ENCODE measurements around the gene USP28.

USP28 gene

DNA sequence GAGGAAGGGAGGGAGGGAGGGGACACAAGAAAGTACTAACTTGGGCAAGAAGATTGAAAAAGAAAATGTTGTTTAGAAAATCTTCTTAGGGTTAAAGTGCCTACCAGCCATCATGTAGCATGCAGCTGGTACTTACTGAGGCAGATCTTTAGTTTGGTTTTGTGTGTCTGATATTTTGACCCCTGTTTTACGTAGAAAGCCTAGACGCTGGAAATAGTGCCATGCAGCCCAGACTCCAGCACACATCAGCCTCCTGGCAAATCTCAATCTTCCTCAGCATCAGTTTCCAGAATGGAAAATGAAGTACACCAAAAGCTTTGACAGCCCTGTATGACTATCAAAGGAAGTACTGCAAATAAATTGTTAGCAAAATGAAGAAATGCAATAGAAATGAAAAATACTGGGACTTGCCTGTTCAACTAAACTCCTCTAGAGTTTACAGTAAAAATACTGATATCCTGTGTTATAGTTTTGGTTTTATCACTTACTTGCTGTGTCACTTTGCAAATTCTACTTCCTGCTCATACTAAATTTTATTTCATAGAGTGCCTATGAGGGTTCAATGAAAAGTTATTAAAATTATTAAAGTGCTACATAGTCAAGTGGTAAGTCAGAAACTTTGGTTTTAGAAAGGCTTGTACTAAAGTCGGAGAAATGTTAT lies 7.4 kb downstream of the USP28 start:
- DNase-seq (ENCODE audit: low read depth) = no peak
- no peak overlapping the region for H3K4me3 ChIP-seq (ENCODE audit: low read depth, low read length)
- TF ChIP-seq, protein P1, sequence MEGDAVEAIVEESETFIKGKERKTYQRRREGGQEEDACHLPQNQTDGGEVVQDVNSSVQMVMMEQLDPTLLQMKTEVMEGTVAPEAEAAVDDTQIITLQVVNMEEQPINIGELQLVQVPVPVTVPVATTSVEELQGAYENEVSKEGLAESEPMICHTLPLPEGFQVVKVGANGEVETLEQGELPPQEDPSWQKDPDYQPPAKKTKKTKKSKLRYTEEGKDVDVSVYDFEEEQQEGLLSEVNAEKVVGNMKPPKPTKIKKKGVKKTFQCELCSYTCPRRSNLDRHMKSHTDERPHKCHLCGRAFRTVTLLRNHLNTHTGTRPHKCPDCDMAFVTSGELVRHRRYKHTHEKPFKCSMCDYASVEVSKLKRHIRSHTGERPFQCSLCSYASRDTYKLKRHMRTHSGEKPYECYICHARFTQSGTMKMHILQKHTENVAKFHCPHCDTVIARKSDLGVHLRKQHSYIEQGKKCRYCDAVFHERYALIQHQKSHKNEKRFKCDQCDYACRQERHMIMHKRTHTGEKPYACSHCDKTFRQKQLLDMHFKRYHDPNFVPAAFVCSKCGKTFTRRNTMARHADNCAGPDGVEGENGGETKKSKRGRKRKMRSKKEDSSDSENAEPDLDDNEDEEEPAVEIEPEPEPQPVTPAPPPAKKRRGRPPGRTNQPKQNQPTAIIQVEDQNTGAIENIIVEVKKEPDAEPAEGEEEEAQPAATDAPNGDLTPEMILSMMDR (conservative IDR thresholded peaks at IDR 0.05; ENCODE audit: low read depth, low read length) = no peak

DNA sequence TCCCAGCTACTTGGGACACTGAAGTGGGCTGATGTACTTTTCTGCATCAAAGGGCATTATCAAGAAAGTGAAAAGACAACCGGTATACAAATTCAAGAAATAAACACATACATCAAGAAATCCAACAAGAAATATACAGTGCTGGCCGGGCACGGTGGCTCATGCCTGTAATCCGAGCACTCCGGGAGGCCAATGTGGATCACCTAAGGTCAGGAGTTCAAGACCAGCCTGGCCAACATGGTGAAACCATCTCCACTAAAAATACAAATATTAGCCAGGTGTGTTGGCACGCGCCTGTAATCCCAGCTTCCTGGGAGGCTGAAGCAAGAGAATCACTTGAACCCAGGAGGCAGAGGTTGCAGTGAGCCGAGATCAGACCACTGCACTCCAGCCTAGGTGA lies 9.5 kb downstream of the USP28 start:
- DNase-seq (ENCODE audit: low read depth) = no peak
- TF ChIP-seq, protein P1 (conservative IDR thresholded peaks at IDR 0.05; ENCODE audit: low read depth, low read length) = no peak
- no peak overlapping the region for H3K4me3 ChIP-seq (ENCODE audit: low read depth, low read length)

DNA sequence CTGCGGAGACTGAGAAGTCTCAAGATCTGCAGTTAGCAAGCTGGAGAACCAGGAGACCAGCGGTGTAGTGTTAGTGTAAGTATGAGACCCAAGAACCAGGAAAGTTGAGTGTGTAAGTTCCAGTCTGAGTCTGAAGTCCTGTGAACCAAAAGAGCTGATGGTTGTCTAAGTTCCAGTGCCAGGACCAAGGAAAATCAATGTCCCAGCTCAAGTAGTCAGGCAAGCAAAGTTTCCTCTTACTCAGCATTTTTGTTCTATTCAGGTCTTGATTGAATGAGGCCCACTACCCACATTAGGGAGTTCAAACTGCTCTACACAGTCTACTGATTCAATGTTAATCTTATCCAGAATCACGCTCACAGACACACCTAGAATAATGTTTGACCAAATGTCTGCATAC lies 11.0 kb downstream of the USP28 start:
- no peak for DNase-seq (ENCODE audit: low read depth)
- TF ChIP-seq, protein P1 (conservative IDR thresholded peaks at IDR 0.05; ENCODE audit: low read depth, low read length) = no peak
- H3K4me3 ChIP-seq (ENCODE audit: low read depth, low read length) = no peak overlapping the region

DNA sequence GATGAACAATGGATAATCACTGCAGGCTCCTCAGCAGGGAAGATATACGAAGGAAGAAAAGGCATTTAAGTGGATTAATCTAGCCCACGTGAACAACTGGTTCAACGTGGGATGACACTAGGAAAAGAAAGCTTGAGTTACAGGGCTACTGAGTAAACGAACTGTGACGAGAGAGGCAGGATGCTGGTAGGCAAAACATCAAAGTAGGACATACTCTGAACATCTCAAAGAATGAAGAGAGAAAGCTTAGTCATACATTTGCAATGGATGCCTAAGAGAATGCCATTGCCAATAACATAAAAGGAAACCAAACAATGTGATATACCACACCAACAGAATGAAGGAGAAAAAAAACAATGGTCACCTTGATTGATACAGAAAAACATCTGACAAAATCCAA lies 12.9 kb downstream of the USP28 start:
- DNase-seq (ENCODE audit: low read depth) = peak; percentile 68
- H3K4me3 ChIP-seq (ENCODE audit: low read depth, low read length) = no peak overlapping the region
- TF ChIP-seq, protein P1 (conservative IDR thresholded peaks at IDR 0.05; ENCODE audit: low read depth, low read length) = no peak

DNA sequence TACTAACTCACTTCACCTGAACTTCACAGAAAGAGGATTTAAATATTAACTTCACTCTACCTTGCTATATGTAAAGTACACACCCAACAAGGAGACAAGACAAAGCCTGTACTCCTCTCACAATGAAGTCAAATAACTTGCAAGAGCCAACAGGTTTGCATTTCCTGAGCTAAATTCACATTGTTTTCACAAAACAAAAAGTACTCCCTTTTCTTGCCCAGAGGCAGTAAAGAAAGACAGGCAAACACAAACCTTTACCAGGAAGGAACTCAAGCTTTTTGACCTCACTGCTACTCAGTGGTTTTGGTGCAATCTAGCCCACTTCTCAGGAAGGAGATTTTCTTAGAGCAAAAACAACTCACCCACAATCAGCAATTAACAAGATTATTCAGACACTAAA lies 15.7 kb downstream of the USP28 start:
- TF ChIP-seq, protein P1 (conservative IDR thresholded peaks at IDR 0.05; ENCODE audit: low read depth, low read length) = no peak
- H3K4me3 ChIP-seq (ENCODE audit: low read depth, low read length) = no peak overlapping the region
- peak; percentile 14 for DNase-seq (ENCODE audit: low read depth)

DNA sequence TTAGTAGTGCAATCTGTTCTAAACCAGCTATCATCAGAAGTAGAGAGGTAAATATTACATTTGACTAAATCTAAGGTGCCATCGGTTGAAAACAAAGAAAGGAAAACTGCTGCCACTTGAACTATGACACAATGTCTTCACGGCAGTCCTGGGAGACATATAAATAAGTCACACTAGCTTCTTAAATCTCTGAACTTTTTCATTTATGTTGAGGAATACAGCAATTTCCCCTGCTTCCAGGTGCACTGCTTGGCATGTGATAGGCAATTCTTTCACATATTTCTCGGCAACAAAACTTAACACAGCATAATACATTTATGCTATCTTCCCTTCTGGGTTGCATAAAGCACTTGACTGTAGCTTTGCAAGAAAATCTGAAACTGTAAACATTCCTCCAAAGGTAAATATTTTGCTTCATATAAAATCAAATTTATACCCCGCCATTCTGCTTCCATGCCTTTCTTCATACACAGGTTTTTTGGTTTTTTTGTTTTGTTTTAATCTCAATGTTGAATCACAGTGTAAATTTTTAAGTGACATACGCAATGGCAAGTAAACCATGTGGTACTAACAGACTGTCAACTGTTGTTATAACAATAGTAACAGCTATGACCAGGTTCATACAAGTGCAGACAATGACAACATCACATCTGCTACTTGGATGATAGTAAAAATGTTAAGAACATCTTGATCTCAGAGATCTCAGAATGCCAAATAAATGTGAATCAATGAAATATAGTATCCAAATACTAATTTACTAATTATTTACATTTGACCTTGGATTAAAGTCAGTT lies 18.2 kb downstream of the USP28 start:
- H3K4me3 ChIP-seq (ENCODE audit: low read depth, low read length) = no peak overlapping the region
- no peak for DNase-seq (ENCODE audit: low read depth)
- TF ChIP-seq, protein P1 (conservative IDR thresholded peaks at IDR 0.05; ENCODE audit: low read depth, low read length) = no peak

Data from choroid plexus epithelial cell (primary cell).